Activated CD4-positive, alpha-beta T cell treated with anti-CD3 and anti-CD28 coated beads, Interleukin-2, amount 10 ng/mL, durations not matched to agents 24 days and 14 days (primary cell): ENCODE data around the gene FDXACB1. TPM values are rescaled to one million over a fixed set of nuclear protein-coding genes. Genes with fewer than 3 reads are reported as not detected.
A peak's percentile ranks its signal among the peaks of the same experiment; 100 is the strongest.

Experiments used
- DNase-seq: peaks from one replicate; pipeline ENCODE4 v3.0.0; 2022
- H3K27ac Mint-ChIP-seq: one replicate; pipeline ENCODE4 v1.8.0; 2022; ENCODE audit warnings: mild to moderate bottlenecking, mixed read lengths
- H3K27me3 Mint-ChIP-seq: one replicate; pipeline ENCODE4 v1.8.0; 2022; ENCODE audit warnings: mixed read lengths
- H3K36me3 Mint-ChIP-seq: one replicate; pipeline ENCODE4 v1.8.0; 2022; ENCODE audit warnings: low read depth, mild to moderate bottlenecking, mixed read lengths
- H3K4me1 Mint-ChIP-seq: one replicate; pipeline ENCODE4 v1.8.0; 2021; ENCODE audit warnings: mixed read lengths
- H3K4me3 Mint-ChIP-seq: one replicate; pipeline ENCODE4 v1.8.0; 2022; ENCODE audit warnings: mild to moderate bottlenecking, moderate library complexity, mixed read lengths
- H3K9me3 Mint-ChIP-seq: one replicate; pipeline ENCODE4 v1.8.0; 2021; ENCODE audit warnings: mixed read lengths
- intact Hi-C: fragments of 100-400 bp; cut with micrococcal nuclease; formaldehyde crosslinking; loops from one replicate; pipeline ENCODE4 v1.15.1; 2023
- total RNA-seq: library from RNA; stranded (reverse); gene quantifications from 2 replicates; pipeline ENCODE4 v1.2.3, GENCODE V29; 2022

FDXACB1 gene
- total RNA-seq, 1 donor from 2014 or later, result 10.0 TPM

DNA sequence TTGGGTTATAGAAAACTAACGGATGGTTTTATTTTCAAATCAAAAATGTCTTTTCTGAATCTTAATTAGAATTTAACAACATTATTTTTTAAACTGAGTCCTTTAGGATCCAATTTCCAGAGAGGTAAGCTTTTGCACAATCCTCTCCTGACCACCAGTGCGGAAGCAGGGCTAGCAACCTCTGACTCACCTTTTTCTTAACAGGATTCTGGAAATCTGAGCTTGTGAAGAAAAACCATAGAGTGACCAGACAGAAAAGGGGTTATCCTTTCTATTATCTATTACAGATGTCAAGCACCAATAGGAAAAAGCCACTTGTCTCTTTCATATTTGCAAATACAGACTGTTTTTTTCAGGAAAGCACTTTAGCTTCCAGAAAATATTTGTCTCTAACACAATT lies 32.9 kb downstream of the FDXACB1 start:
- Mint-ChIP-seq H3K36me3 (peaks cover 29% of the 10 kb centered on the region), H3K27ac (no peak overlapping the region), H3K9me3 (no peaks in the 10 kb centered on the region), H3K4me1 (peaks cover 4% of the 10 kb centered on the region), H3K27me3 (no peaks in the 10 kb centered on the region), H3K4me3 (no peak overlapping the region)
- no peak for DNase-seq
- intact Hi-C loops, result no loop called here

- H3K4me1 Mint-ChIP-seq, result peaks cover 4% of the 10 kb centered on the region
- intact Hi-C loops, result no loop called here
- H3K27ac Mint-ChIP-seq, result no peak overlapping the region
- DNase-seq, result no peak
- peaks cover 28% of the 10 kb centered on the region for H3K36me3 Mint-ChIP-seq
- H3K4me3 Mint-ChIP-seq, result no peak overlapping the region
- no peaks in the 10 kb centered on the region for H3K9me3 Mint-ChIP-seq
- no peaks in the 10 kb centered on the region for H3K27me3 Mint-ChIP-seq
These were observed 33.5 kb downstream of the FDXACB1 start for GRCh38 chr11:111845276-111846028.

DNA sequence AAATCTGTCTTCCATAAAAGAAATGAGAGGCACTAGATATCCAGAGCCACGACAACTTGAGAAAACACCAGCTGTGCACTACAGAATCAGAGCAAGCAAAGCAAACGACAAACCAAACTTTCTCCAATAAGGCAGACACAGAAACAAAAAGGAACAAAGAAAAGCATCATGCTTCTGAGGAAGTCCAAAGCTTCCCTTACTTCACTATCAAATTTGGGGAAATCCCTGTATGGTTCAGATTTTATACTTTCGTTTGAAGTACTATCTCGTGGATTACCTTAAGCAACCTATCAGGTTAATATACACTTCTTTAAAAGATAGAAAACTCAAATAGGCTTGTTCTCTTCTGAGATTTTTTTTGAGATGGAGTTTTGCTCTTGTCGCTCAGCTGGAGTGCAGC lies 35.3 kb downstream of the FDXACB1 start:
- Mint-ChIP-seq H3K4me3 (no peak overlapping the region), H3K4me1 (peaks cover 4% of the 10 kb centered on the region), H3K27me3 (no peaks in the 10 kb centered on the region), H3K36me3 (peaks cover 20% of the 10 kb centered on the region), H3K9me3 (no peaks in the 10 kb centered on the region), H3K27ac (no peak overlapping the region)
- intact Hi-C loops, result loop anchor here (5.0 kb wide), 1 partner anchor 391 kb away; no protein-coding TSS in a partner anchor
- DNase-seq, result no peak

DNA sequence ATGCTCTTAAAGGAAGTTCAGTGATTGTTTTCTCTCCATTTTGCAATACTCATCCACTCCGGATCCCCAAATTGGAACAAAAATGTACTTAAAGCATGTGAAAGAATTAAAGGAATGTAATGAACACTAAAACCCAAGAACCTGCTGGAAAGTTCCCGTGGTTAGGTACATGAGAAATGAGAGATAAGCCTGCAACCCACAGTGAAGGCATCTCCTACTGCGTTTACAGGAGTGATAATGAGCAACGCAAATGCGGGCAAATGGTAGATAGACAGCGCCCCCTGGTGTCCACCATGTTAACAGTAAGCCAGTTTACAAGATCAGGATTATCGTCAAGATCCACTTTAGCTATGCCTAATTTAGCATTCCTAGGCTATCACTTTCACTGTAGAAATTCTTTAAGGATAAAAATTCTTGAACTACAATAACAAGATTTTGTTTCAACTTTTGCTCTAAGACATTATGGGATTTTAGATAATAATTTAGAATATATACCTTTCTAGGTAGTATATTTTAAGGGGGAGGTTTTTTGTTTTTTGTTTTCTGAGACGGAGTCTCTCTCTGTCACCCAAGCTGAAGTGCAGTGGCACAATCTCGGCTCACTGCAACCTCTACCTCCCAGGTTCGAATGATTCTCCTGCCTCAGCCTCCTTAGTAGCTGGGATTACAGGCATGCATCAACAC lies 37.5 kb downstream of the FDXACB1 start:
- H3K36me3 Mint-ChIP-seq, result peaks cover 21% of the 10 kb centered on the region
- no peak overlapping the region for H3K27ac Mint-ChIP-seq
- no peaks in the 10 kb centered on the region for H3K27me3 Mint-ChIP-seq
- no peak overlapping the region for H3K4me3 Mint-ChIP-seq
- DNase-seq, result peak; percentile 94
- H3K9me3 Mint-ChIP-seq, result no peaks in the 10 kb centered on the region
- intact Hi-C loops, result loop anchor here (1.0 to 5.0 kb wide), 6 partner anchors 65 to 389 kb away; partner anchors contain the start of genes PPP2R1B and SIK2
- H3K4me1 Mint-ChIP-seq, result peaks cover 9% of the 10 kb centered on the region

DNA sequence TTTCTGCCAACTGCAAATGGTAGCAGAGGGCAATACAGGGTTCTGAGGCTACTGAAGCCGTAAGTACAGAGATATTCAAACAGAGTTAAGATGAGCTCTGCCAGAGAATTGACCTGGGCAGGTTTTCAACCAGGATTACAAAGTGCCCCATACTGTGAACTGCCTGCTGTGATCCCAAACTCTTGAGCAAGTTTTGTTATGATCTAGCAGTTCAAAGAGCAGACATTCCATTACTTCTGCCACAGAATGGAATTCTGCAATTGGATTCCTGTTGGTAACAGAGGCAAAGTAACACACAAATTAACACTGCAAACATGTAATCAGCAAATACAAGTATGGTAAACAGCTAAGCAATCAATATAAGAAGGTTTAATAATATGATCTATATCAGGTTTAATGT lies 38.8 kb downstream of the FDXACB1 start:
- H3K27me3 Mint-ChIP-seq, result no peaks in the 10 kb centered on the region
- intact Hi-C loops, result loop anchor here (2.0 to 5.0 kb wide), 2 partner anchors 63 to 388 kb away; no protein-coding TSS in a partner anchor
- H3K27ac Mint-ChIP-seq, result no peak overlapping the region
- no peak overlapping the region for H3K4me3 Mint-ChIP-seq
- DNase-seq, result no peak
- H3K4me1 Mint-ChIP-seq, result peaks cover 11% of the 10 kb centered on the region
- peaks cover 29% of the 10 kb centered on the region for H3K36me3 Mint-ChIP-seq
- H3K9me3 Mint-ChIP-seq, result no peaks in the 10 kb centered on the region

DNA sequence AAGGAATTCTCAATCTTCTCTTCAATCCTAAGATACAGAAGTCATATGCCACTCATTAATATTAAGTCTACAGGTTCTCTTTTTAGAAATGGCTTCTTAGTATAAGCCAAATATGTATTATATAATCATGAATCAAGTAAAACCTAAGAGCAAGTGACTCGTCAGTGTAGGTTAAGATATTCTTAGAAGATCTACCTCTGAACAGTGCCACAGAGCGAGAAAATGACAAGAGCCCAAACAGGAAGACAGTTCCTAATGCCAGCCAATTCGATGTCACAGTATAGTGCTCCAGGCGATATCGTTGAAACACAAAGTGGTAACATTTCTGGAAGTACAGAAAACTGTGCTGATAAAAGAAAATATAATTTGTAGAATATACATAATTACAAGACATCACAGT lies 40.9 kb downstream of the FDXACB1 start:
- intact Hi-C loops, result no loop called here
- Mint-ChIP-seq H3K4me1 (peaks cover 13% of the 10 kb centered on the region), H3K9me3 (no peaks in the 10 kb centered on the region), H3K27me3 (no peaks in the 10 kb centered on the region), H3K27ac (no peak overlapping the region), H3K36me3 (peaks cover 31% of the 10 kb centered on the region), H3K4me3 (no peak overlapping the region)
- DNase-seq, result no peak

DNA sequence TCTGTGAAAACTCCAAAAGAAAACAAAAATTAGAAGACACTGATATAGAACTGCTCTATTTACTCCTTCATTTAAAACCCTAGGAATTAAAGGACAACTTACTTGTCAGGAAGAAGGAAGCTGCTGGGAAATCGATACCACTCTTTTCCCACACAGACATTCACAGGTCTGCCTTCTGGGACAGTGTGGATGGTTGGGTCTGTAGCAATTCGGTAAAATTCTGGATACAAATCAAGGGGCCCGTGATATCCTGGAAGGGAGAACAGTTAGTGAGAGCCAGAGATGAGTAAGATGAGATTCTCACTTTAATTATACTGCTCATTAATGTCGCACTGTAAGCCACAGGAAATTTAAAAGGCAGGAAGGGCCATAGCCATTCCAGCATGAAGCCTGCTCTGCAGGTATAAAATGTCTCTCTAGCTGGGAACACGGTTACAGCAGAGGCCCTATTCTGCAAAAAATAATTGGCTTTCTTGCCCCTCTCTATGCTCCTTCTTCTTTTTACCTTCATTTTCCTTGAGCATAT lies 41.5 kb downstream of the FDXACB1 start:
- no peaks in the 10 kb centered on the region for H3K9me3 Mint-ChIP-seq
- intact Hi-C loops, result no loop called here
- peaks cover 13% of the 10 kb centered on the region for H3K4me1 Mint-ChIP-seq
- H3K27me3 Mint-ChIP-seq, result no peaks in the 10 kb centered on the region
- peaks cover 31% of the 10 kb centered on the region for H3K36me3 Mint-ChIP-seq
- DNase-seq, result no peak
- no peak overlapping the region for H3K4me3 Mint-ChIP-seq
- H3K27ac Mint-ChIP-seq, result no peak overlapping the region

DNA sequence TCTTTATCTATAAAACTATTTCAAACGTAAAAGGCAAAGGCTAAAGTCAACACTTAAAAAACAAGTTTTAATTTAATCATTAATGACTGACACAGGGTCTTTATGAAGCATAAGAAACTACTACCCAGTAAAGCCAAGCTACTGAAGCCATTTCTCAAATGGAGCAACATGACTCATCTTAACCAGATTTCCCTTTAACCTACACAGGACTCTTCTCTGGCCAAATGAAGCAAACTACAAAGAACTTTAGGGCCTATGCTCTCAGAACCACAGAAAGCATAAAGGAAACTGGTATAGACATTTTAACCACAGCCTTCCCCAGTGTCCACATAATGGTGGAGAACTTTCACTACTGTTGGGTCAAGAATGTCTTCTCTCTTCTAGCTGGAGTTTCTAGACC lies 42.2 kb downstream of the FDXACB1 start:
- Mint-ChIP-seq H3K9me3 (no peaks in the 10 kb centered on the region), H3K36me3 (peaks cover 33% of the 10 kb centered on the region), H3K4me1 (peaks cover 13% of the 10 kb centered on the region), H3K27me3 (no peaks in the 10 kb centered on the region), H3K27ac (no peak overlapping the region), H3K4me3 (no peak overlapping the region)
- intact Hi-C loops, result no loop called here
- no peak for DNase-seq

GRCh38 chr11:111836162-111836561 lies 42.8 kb downstream of the FDXACB1 start:
- no peak for DNase-seq
- intact Hi-C loops, result no loop called here
- Mint-ChIP-seq H3K27ac (no peak overlapping the region), H3K4me3 (no peak overlapping the region), H3K27me3 (no peaks in the 10 kb centered on the region), H3K36me3 (peaks cover 31% of the 10 kb centered on the region), H3K9me3 (no peaks in the 10 kb centered on the region), H3K4me1 (peaks cover 11% of the 10 kb centered on the region)

- Mint-ChIP-seq H3K36me3 (peaks cover 31% of the 10 kb centered on the region), H3K4me3 (no peak overlapping the region), H3K27ac (no peak overlapping the region), H3K27me3 (no peaks in the 10 kb centered on the region), H3K4me1 (peaks cover 11% of the 10 kb centered on the region), H3K9me3 (no peaks in the 10 kb centered on the region)
- DNase-seq, result no peak
- intact Hi-C loops, result no loop called here
These were observed 43.3 kb downstream of the FDXACB1 start for GRCh38 chr11:111835665-111836064.

- Mint-ChIP-seq H3K9me3 (no peaks in the 10 kb centered on the region), H3K36me3 (peaks cover 37% of the 10 kb centered on the region), H3K4me3 (no peak overlapping the region), H3K27me3 (no peaks in the 10 kb centered on the region), H3K4me1 (peaks cover 16% of the 10 kb centered on the region), H3K27ac (no peak overlapping the region)
- intact Hi-C loops, result no loop called here
- no peak for DNase-seq
These were observed 44.4 kb downstream of the FDXACB1 start for GRCh38 chr11:111834432-111835163.

DNA sequence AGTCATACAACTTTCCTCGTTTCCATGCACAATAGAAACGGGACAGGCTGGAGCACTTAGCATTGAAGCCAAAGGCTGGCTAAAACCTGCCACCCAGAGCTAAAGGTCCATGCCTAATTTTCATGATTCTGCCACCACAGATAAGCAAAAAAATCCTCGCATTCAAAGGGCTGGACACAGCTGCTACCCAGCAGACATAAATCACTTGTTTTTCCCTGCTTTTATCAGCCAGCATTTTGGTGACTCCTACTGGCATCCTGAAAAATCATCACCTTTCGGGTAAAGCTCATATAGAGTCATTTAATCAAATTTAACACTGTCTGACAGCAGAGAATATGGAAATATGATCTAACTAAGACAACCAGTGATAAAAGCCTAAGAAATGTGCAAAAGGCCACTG lies 45.4 kb downstream of the FDXACB1 start:
- H3K9me3 Mint-ChIP-seq, result no peaks in the 10 kb centered on the region
- no peaks in the 10 kb centered on the region for H3K27me3 Mint-ChIP-seq
- no peak overlapping the region for H3K4me3 Mint-ChIP-seq
- H3K36me3 Mint-ChIP-seq, result peaks cover 44% of the 10 kb centered on the region
- no peak for DNase-seq
- H3K27ac Mint-ChIP-seq, result no peak overlapping the region
- peaks cover 22% of the 10 kb centered on the region for H3K4me1 Mint-ChIP-seq
- intact Hi-C loops, result no loop called here

GRCh38 chr11:111829185-111829968 lies 49.6 kb downstream of the FDXACB1 start:
- Mint-ChIP-seq H3K27ac (peak overlapping the region; percentile 20), H3K4me1 (peaks cover 11% of the 10 kb centered on the region), H3K4me3 (no peak overlapping the region), H3K27me3 (no peaks in the 10 kb centered on the region), H3K9me3 (no peaks in the 10 kb centered on the region), H3K36me3 (peaks cover 28% of the 10 kb centered on the region)
- DNase-seq, result no peak
- intact Hi-C loops, result no loop called here
